HG03565 (cell line): ENCODE measurements around the gene BTBD9.
"Not testable (repeated sequence)": the region's sequence is repeated elsewhere in the genome, so short reads cannot be mapped to it uniquely, and the experiment has no call there.

Source experiments
- ATAC-seq: cut with Tn5 transposase; IDR thresholded peaks from one replicate; pipeline ENCODE4 v1.9.1; 2021; ENCODE audit warnings: mild to moderate bottlenecking, moderate library complexity; ENCODE audit not compliant: unreplicated experiment

The BTBD9 gene

DNA sequence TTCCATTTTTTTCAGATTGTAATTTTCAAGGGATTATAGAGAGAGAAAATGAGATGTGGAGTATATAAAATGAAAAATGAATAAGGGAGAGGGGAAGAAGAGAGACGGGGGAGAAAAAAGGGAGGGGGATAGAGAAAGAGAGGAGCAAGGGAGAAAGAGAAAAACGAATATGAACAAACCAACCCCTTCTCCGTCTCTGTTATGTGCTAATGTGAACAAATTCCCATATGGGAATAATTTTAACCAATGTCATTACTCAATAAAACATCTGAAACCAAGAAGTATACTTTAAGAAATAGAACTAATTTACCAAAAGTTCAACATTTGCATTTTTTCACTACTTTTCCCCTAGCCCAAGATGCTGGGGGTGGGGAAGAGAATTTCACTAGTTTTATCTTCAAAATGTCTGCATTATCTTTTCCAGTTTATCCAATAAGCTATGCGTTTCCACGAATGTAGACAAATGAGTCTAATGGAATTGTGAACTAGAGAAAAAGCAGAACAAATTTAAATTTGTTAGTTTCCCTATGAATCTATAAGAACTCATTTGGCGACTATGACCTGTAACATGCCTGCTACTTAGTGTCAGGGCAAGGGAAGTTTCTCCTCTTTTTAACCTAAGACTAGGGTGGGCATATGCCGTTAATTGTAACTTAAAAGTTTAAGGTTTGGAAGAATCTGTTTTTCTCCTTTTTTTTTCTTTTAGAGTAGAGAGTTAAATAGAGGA is 286.3 kb downstream of the BTBD9 start:
- ATAC-seq = no peak

DNA sequence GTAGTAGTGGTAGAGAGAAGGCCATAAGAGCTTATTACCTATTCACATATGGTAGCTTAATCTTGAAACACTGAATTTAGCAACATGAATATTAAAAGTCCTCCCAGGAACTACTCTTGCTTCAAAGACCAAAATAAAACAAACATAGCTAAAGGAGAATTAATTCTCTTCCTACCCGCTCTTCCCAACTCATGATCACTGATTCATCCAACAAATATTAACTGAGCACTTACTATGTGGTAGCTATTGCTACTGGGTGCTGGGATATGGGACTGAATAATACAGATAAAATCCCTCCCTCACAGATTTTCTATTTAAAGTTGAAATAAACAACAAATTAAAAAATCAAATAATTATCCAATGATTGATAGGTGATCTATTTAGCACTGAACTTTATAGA is 287.1 kb downstream of the BTBD9 start:
- ATAC-seq = no peak

DNA sequence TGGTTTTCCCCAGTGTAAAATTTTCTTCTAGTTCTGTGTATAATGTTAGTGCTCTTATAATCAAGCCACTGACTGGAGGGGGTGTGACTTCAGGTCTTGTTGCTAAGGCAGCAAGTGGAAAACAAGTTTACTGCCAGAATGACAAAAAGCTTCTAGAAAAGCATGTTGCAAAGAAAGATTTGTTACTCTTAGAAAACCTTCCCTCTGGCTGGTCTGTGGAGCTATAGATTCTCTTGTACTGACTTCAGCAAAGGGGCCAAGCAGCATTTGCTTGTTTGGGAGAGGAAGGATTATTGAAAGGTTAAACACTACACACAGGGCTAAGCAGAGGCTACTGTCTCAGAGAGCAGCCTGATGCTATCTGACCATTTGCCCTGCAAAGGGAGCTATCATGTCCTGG is 288.8 kb downstream of the BTBD9 start:
- ATAC-seq = no peak

DNA sequence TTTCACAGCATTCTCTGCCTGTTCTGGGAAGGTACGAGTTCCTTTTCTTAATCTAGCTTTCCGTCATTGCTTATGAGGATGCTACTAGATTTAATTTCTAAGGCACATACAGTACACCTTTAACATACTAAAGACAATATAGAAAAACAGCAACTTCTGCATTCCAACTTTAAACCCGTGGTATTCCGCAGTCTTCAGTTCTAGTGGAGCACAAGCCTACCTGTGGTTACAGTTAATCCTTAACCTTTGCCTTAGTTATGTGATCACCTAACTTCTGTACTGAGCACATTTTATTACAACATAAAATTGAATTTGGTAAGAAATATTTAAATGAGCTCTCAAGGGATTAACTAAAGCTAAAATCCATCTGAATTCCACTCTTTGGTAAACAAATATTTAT is 289.5 kb downstream of the BTBD9 start:
- no peak for ATAC-seq

DNA sequence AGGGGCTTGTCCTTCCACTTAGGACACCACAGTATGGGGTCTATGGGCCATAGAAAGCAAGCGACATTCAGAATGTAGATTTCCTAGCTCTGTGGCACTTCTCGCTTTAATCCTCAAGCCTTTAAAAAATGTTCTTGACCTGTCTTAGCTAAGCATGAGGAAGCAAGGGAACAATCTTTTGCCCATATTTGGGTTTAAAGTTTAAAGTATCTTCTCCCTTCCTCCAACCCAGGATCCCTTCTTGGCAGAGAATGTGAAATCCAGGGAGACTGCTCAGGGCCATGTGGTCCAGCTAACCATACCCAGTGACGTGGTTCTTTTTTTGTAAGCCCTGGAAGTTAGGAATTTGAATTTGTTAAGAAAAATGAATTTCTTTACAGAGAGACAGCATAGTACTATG is 289.9 kb downstream of the BTBD9 start:
- ATAC-seq = no peak

DNA sequence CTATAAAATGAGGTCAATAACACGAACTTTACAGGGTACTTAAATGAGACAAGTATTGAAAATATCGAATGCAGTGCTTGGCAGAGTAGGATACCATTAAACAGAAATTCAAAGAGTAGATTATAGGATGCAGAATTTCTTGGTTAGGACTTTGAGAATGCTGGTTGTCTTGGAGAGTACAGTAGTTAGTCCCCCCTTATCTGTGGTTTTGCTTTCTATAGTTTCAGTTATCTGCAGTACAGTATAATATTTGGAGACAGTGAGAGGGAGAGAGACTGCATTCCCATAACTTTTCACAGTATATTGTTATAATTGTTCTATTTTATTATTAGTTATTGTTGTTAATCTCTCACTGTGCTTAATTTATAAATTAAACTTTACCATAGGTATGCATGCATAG is 290.5 kb downstream of the BTBD9 start:
- ATAC-seq = no peak

DNA sequence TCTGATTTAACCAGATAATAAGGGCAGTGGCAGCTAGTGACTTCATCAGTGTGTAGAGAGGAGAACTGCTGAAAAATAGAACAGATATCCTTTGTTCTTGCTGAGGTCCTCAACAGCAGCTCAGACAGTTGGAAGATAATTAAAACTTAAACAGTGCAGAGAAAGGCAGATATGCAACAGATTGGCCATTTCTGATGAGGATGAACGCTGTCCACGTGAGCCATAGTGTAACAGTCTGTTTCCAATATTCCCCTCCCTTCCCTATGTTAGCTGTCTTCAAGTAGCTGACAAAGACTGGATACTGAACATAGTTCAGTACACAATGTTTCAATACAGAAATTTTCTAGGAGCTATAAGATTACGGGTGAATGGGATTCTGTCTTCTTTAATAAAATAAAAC is 291.4 kb downstream of the BTBD9 start:
- ATAC-seq = no peak

DNA sequence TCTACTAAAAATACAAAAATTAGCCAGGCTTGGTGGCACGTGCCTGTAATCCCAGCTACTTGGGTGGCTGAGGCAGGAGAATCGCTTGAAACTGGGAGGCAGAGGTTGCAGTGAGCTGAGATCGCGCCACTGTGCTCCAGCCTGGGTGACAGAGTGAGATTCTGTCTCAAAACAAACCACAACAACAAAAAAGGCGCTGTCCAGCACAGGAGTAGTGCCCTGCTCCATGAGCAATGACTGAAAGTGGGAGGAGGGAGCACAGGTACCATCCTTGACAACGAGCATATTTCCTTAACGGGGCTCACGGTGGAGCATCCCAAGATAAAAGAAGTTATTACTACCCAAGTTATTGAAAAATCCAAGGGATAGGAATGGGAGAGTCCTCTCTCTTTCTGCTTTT is 291.9 kb downstream of the BTBD9 start:
- ATAC-seq = not testable (repeated sequence)

DNA sequence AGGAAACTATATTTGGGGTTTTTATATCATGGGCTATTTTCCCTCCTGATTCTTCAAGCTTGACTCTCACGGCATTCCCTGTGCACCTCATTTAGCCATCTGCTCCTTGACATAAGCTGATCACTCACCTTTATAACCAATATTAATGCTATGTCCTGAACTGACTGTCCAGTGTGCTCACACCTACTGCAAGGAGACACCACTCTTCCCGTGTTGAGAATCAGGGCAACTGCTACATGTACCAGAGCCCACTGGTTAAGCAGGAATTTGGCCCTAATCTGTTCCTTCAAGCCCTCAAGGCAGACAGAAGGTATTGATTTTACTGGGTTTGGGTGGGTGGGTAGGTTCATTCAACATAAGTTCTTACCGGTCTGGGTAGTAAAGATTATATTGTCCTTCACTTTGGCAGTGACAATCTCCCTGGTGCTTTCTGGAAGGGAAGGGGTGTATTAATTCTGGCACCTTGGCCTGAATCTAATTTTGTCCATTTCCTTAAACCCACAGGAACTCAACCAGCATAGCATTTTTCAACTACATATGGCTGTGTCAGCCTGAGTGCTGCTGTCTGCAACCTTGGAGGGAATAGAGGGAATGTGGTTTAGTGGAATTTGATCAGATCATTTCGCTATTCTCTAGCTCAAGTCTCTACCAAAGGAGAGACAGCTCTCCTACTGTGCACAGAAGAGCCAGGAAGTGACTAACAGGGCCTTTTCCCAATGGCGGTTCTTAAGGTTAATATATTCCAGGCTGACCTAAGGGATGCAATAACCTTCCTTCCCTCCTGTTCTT is 293.2 kb downstream of the BTBD9 start:
- ATAC-seq = no peak

DNA sequence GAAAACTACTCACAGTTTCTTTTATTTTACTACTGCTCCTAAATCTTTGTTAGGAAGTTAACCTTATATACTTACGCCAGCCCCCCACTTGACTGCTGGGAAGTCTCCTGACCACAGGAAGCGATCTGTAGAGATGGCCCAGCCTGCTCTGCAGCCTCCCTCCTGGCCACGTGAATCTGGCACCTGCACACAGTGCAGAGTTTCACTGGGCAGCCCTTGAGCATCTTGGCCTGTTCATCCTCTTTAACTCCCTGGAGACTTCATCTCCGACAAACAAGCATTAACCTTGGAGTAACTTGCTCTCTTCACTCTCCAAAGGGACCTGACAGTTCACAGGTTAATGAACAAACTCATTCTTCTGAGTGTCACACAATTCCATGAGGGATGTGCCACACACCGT is 294.1 kb downstream of the BTBD9 start:
- no peak for ATAC-seq

DNA sequence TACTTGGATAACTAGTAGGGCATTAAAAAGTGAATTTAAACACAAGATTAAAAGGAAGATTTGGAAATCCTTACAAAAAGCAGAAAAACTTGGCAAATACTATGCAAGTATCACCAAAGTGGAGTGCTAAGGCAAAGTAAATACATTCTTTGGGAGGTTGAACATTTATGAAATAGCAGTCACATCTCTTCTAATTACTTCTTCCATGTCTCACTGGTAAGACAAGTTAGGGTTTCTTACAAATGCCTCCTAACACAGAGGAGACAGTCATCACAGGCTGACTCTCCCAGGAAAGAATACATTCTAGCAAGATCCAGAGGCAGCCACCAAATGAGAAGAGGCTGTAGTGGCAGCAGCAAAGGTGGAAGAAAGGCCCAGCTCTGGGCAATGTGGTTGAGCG is 298.2 kb downstream of the BTBD9 start:
- ATAC-seq = no peak

DNA sequence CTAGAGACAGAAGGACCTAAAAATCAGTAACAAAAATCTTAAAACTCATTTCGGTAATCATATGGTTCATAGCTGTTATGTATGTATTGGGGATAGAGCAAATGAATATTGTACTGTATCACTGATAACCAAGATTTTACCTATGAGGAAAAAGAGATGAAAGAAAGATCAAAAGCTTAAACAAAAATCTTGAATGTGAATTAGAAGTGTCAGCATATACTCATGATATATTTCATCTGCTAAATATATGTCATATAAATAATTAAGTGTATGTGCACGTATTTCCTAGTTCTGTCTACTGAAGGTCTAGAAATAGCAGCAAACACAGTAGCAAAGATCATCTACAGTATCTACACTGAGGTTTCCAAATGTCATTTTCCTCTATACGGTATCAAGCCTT is 299.8 kb downstream of the BTBD9 start:
- no peak for ATAC-seq

DNA sequence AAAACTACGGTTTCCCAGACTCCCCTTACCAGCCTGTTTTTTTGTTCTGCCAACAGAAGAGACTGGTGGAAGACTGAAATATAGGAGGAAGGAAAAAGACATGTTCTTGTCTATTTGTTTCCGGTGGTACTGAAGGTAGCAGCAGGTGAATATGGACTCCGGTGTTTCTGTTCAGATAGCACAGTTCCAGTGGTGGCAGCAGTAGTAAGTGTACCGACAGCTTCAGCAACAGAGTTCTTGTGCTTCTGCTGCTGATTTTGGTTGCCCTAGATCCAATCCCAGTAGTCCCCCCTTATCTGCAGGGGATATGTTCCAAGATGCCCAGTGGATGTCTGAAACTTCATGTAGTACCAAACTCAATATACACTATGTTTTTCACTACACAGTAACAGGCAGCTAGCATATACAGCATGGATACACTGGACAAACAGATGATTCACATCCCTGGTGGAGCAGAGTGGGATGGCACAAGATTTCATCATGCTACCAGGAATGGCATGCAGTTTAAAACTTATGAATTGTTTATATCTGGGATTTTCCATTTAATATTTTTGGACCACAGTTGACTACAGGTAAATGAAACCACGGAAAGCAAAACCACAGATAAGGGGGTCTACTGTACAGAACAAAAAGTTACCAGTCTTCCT is 301.8 kb downstream of the BTBD9 start:
- no peak for ATAC-seq

DNA sequence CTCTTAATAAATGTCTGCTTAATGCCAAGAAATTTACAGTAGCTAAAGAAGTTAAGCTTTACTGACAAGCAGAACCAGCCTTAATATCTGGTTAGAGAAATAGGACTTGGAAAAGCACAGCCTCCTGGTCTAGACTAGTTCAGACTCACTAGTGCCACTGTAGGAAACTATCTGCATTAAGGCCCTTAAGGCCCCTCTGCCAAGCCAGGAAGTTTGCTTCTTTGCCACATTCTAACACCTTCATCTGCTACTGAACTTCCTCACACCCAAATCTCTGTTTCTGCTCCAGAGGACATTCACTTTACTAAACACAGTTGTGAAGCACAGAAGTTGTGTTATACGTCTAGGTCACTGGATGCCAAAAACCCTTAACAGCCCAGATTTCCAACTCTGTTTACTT is 302.8 kb downstream of the BTBD9 start:
- ATAC-seq = no peak

DNA sequence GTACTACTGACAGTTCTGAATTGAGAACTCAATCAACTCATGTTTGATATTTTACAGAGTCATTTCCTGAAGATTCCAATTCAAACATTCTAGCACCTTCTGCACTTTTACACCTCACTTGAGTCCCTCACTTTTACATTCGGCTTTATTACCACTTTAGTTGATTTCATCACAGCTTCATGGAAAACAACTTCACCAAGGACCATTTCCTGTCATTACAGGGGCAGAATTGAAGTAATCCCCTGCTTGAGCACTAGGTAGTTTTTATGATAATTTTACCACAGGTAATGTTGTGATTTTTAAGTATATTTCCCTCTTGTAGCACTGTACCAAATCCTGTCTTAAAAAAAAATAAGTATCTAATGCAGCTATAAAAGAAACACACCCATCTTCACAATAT is 312.9 kb downstream of the BTBD9 start:
- ATAC-seq = no peak

DNA sequence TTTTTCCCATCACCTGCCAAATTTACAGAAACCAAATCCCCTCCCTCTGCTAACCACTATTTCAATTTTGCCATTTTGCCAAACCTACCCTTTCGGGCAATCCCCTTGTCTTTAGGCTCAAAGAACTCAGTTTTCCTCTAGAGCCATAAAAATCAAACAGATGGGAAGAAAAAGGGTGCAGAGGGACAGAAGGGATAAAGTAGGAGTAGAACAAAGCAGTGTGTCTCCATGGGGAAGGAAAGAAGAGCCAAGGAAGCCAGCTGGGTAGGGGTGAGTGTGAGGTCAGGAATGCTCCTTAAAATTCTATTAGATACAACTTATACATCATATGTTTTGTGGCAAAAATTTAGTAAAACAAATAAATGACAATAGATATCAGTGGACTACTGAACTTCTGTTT is 316.5 kb downstream of the BTBD9 start:
- ATAC-seq = no peak

DNA sequence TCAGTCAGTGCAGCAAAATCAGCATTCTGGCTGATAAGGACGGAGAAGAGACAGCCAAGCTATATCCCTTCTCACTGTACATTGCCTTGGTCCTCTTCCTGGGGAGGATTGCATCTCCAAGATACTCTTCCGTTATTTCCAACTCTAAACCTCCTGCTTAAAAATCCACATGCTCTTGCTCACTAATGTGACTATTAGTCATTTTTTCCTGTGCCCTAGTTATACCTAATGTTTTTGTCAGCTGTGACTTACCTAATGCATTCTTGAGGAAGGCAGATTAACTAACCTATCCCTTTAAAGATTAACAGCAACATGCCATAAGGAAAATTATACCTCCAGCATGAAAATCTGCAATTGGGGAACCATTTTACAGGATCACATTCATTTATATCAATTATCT is 317.6 kb downstream of the BTBD9 start:
- no peak for ATAC-seq

DNA sequence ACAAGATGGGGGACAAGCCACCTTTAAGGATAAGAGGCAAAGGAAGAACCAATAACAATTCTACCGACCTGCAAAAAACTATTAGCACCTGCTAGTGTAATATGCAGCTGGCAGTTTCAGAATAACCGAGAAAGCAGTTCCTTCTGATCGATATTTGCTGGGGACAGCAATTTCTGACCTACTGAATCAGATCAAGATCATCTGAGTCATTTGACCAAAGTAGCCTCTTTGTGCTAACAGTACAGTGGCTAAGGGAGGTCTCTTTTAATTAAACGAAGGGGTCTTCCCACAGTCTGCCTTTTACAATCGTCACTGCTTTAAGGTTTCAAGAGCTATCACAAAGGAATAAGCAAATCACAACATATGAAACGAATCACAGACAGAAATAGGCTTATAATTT is 318.9 kb downstream of the BTBD9 start:
- peak; percentile 55 for ATAC-seq

DNA sequence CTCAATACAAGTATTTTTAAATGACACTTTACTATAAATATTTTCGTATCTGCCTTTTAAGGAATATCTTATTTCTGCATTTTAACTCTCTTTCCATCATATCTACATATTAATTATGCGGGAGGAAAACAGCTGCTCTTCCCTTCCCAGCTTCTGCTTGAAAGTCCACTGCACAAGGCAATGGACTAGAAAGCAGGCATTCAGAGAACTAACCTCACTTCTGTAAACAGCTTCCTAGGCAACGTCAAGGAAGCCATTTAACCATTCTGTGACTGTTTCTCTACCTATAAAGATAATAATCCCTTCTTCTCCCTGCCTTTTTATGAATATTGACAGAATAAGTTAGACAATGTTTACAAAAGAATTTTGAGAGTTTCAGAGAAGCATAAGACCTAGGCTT is 319.4 kb downstream of the BTBD9 start:
- no peak for ATAC-seq

DNA sequence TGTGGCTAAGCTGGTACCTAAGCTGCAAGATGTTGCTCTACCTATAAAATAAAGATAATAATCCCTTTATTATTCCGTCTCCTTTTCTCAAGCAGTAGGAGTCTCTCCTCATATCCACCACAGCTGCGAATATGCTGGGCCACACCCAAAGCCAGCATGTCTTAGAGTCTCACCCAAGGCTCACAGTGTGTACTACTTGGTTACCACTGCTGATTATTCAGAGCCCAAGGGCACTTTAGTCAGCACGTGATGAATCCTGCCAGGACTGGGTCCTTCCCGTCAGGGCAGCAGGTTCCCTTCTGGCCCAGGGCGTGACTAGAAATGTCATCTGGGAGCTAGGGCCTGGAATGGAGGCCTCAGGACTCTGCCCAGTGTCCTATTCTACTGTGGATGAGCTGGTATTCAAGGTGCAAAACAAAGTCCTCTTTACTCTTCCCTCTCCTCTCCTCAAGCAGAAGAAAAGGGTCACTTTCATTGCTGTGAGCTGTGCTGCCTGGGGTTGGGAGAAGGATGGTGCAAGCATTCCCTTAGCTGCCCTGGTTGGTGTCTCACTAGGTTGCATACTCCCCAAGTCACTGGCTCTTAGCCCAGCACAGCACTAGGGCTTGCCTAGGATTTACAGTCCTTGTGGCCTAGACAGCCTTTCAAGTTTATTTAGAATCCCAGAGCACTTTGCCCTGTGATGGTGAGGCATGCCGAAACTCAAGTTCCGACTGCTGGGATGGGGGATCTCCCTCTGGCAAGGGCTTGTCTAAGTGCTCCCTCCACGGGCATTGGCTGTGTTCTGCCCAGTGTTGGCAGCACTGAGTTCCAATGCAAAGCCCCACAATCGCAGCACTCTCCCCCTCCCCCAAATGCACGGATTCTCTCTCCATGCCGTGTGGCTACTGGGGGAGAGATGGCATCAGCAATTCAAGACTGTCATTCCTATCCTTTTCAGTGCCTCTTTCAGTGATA is 320.2 kb downstream of the BTBD9 start:
- no peak for ATAC-seq
